Fibroblast of mammary gland (primary cell): Measurements from ENCODE around the gene SH3BGRL3.
"Not testable (repeated sequence)": the region's sequence is repeated elsewhere in the genome, so short reads cannot be mapped to it uniquely, and the experiment has no call there.

Experiments used
- DNase-seq: peaks from one replicate; pipeline ENCODE4 v3.0.0-alpha.2; 2010; ENCODE audit warnings: low read depth
- H3K4me3 ChIP-seq: 2 replicates; pipeline ENCODE4 v1.5.1; 2011; ENCODE audit warnings: low read depth, mild to moderate bottlenecking, low read length, moderate library complexity; ENCODE audit not compliant: control insufficient read depth
- TF ChIP-seq, protein P1 (sequence below): conservative IDR thresholded peaks from 2 replicates; pipeline ENCODE4 v1.5.1; 2011; ENCODE audit warnings: low read depth, low read length, inconsistent platforms; ENCODE audit not compliant: control insufficient read depth, insufficient read depth

SH3BGRL3 gene

DNA sequence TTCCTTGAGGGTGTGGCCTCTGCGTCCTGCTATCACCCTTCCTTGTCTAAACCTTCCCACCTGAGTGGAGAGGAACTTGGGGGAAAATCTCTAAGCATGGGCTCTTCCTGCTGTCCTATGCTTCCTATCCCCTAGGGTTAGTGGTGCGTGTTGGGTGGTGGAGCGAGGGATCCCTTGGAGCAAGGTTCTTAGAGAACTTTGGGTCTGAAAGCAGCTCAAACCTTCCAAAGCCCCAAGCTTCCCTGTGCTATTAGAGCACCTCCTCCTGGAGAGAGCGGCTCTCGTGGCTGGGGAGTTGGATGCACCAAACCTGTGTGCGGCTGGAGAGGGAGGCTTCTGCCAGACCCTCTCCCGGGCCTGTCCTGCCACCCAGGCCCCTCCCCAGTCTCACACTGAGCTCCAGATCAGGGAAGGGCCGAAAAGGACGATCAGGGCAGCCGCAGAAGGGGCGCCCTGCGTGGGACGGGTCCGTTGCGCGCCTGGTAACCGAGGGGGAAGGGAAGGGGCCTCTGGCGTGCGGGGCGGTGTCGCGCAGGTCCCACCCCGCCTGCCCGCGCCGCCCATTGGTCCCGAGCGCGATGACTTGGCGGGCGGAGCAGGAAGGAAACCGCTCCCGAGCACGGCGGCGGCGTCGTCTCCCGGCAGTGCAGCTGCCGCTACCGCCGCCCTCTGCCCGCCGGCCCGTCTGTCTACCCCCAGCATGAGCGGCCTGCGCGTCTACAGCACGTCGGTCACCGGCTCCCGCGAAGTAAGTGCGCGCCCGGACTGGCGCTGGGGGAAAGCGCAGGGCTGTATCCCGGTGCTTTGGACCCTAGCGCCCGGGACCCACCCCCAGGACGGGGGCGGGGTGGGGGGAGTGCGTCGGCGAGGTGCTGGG, at the start of gene SH3BGRL3:
SH3BGRL3 (plus strand) TSS at position 631 of the 877 bp plus-strand sequence; CDS start at position 701, 70 bp downstream.
- TF ChIP-seq, protein P1, sequence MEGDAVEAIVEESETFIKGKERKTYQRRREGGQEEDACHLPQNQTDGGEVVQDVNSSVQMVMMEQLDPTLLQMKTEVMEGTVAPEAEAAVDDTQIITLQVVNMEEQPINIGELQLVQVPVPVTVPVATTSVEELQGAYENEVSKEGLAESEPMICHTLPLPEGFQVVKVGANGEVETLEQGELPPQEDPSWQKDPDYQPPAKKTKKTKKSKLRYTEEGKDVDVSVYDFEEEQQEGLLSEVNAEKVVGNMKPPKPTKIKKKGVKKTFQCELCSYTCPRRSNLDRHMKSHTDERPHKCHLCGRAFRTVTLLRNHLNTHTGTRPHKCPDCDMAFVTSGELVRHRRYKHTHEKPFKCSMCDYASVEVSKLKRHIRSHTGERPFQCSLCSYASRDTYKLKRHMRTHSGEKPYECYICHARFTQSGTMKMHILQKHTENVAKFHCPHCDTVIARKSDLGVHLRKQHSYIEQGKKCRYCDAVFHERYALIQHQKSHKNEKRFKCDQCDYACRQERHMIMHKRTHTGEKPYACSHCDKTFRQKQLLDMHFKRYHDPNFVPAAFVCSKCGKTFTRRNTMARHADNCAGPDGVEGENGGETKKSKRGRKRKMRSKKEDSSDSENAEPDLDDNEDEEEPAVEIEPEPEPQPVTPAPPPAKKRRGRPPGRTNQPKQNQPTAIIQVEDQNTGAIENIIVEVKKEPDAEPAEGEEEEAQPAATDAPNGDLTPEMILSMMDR: peak; percentile 46
- H3K4me3 ChIP-seq: peak within 1 kb of the TSS; percentile 82
- DNase-seq: peak; percentile 76

DNA sequence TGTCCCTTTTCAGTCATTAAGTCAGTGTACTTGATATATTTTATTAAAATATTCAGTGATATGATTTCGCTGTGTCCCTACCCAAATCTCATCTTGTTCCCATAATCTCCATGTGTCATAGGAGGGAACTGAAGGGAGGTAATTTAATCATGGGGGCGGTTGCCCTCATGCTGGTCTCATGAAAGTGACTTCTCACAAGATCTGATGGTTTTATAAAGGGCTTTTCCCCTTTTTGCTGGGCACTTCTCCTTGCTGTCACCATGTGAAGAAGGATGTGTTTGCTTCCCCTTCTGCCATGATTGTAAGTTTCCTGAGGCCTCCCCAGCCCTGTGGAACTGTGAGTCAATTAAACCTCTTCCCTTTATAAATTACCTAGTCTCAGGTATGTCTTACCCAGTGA, 49.2 kb upstream of the SH3BGRL3 start:
- DNase-seq, H3K4me3 ChIP-seq: not testable (repeated sequence)

DNA sequence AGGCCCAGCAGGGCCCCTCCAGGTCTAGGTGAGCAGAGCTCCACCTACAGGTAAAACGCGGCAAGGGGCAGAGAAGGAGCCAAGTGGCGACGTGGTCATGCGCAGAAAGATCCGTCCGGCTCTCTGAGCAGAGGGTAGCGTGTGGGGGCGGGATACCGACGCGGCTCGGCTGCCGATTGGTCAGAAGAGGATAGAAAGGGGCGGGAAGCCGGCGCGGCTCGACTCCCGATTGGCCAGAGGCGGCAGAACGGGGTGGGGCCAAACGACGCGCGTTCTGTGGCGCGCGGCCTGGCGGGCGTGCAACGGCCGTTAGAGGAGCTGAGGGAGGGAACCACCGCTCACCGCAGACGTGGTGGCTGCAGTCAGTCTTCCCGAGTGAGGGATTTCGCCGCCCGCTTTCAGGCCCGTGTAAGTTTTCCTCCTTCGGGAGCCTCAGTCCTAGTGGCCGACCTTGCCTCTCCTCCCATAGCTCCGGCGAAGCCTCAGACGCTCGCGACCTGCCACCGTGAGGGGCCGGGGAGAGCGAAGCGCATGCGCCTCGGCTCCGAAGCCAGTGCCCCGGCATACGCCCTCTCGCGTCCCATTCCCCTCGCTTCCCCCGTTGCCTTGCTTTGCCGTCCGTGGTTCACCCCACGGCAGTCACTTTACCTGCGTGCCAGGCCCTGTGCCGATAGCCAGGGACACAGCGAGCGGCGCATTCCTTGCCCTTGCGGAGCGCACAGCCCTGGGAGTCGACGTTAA, 45.8 kb upstream of the SH3BGRL3 start, which contains the start of gene CEP85:
CEP85 (plus strand) TSS at position 298 of the 741 bp plus-strand sequence. CDS start 5,584 bp downstream, outside the sequence.
- peak; percentile 95 for DNase-seq
- TF ChIP-seq, protein P1: peak; percentile 81
- H3K4me3 ChIP-seq: peak within 1 kb of the TSS; percentile 95

DNA sequence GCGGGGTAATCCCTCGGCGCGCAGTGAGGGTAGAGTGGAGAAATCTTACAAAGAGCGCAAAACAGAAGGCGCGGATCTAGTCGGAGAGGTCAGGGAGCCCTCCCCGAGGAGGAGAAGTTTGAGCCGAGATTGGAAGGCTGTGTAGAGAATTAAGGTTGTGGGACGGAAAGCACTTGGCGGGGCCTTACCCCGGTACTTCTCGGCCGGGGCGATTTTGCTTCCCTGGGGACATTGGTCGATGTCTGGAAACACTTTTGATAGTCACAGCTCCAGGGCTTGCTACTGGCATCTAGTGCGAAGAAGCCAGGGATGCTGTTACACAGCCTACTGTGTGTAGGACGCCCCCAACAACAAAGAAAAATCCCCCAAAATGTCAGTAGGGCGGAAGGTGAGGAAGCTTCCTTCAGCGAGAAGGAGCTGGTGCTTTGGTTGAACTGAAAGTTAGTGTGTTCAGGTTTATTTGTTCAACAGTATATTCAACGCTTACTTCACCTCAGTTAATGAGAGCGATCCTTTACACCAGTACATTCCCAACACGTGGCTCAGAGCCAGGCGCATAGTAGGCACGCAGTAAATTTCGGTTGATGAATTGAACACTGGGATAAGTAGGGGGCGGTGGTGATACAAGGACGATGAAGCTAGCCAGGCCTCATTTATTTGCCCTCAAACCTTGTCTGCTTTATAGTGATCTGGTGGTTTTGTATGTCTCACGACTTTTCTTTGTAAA, 45.1 kb upstream of the SH3BGRL3 start:
- DNase-seq: peak; percentile 38
- TF ChIP-seq, protein P1: peak; percentile 20
- H3K4me3 ChIP-seq: peak overlapping the region; percentile 95

DNA sequence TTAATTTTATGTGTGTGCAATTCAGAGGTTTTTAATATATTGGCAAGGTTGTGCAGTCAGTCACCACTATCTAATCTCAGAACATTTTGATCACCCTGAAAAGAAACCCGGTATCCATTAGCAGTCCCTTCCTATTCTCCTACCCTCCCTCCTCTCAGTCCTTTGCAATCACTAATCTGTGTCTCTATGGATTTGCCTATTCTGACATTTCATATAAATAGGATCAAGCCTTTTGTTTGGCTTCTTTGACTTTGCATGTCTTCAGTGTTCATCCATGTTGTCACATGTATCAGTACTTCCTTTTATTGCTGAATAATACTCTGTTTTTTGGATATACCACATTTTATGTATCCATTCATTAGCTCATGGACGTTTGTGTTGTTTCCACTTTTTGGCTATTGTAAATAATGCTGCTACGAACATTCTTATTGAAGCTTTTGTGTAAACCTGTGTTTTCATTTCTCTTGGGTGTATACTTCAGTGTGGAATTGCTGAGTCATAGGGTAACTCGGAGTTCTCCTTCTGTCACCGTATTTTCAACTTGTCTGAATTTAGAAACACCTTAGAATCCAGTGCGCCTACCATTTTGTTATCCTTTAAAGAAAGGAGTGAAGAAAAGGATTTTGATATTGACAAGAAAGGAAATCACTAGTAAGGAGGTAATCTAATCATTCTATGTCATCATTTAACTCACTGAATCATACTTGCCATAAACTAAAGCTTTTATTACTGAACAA, 42.5 kb upstream of the SH3BGRL3 start:
- DNase-seq: peak; percentile 20
- TF ChIP-seq, protein P1: no peak
- no peak overlapping the region for H3K4me3 ChIP-seq

DNA sequence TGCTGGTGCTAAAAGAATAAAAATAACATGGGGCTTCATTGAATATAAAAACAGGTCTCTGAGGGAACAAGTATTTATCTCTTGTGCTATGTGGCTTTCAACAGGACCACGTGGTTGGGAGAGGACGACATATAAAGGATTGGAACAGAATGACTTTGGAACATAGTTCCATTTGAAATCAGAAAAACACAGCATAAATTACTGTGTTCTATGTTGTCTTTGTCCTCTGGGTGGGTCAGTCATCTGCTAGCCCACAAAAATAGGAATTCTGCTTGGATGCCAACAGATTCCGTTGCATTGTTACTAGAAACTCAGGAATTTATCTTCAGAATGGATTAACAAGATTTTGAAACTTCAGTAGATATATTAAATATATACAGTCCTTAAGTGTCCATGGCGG, 40.0 kb upstream of the SH3BGRL3 start:
- H3K4me3 ChIP-seq: no peak overlapping the region
- TF ChIP-seq, protein P1: no peak
- DNase-seq: peak; percentile 5
